Measurements from ENCODE around the gene BNIP3. TPM values are rescaled to one million over a fixed set of nuclear protein-coding genes. Genes with fewer than 3 reads are reported as not detected.

BNIP3 gene
- total and polyA plus RNA-seq, 3 donors from 2014 or later = 36.7 to 93.4 (median 61.5) TPM

GRCh38 chr10:131925011-131925649 is 56.6 kb downstream of the BNIP3 start:
- intact Hi-C loops (cut with DNase I; ENCODE audit: low total_unique reads) = no loop called here
- no peak for DNase-seq

GRCh38 chr10:131923038-131923756 is 58.5 kb downstream of the BNIP3 start:
- Histone ChIP-seq H3K27ac (no peak overlapping the region), H3K27me3 (no peaks in the 10 kb centered on the region), H3K9me3 (no peaks in the 10 kb centered on the region), H3K4me3 (no peak overlapping the region), H3K4me1 (peaks cover 2% of the 10 kb centered on the region), H3K36me3 (ENCODE audit: low read depth, missing control alignments) (no peaks in the 10 kb centered on the region)
- WGBS, 2 donors = 92% methylated on average over 11 of the region's 11 CpGs
- intact Hi-C loops (cut with DNase I; ENCODE audit: low total_unique reads) = no loop called here
- no peak for TF ChIP-seq POLR2A (IDR thresholded peaks at IDR 0.05)
- no peak for TF ChIP-seq CTCF (IDR thresholded peaks at IDR 0.05)
- DNase-seq = no peak

More at GRCh38 chr10:131925011-131925649, 56.6 kb downstream of the BNIP3 start:
- Histone ChIP-seq H3K36me3 (ENCODE audit: low read depth, missing control alignments) (no peaks in the 10 kb centered on the region), H3K27me3 (no peaks in the 10 kb centered on the region), H3K4me3 (no peak overlapping the region), H3K9me3 (no peaks in the 10 kb centered on the region), H3K27ac (no peak overlapping the region), H3K4me1 (peaks cover 14% of the 10 kb centered on the region)
- TF ChIP-seq POLR2A (IDR thresholded peaks at IDR 0.05) = no peak
- no peak for TF ChIP-seq CTCF (IDR thresholded peaks at IDR 0.05)

GRCh38 chr10:131921184-131921583 is 60.5 kb downstream of the BNIP3 start:
- WGBS, 2 donors = 47 to 71% methylated on average over 8 of the region's 8 CpGs
- Histone ChIP-seq H3K36me3 (ENCODE audit: low read depth, missing control alignments) (no peaks in the 10 kb centered on the region), H3K9me3 (no peaks in the 10 kb centered on the region), H3K4me1 (no peaks in the 10 kb centered on the region), H3K27ac (no peak overlapping the region), H3K27me3 (no peaks in the 10 kb centered on the region), H3K4me3 (no peak overlapping the region)
- no peak for DNase-seq
- intact Hi-C loops (cut with DNase I; ENCODE audit: low total_unique reads) = no loop called here
- no peak for TF ChIP-seq CTCF (IDR thresholded peaks at IDR 0.05)
- TF ChIP-seq POLR2A (IDR thresholded peaks at IDR 0.05) = no peak

GRCh38 chr10:131920693-131921092 is 61.0 kb downstream of the BNIP3 start:
- Histone ChIP-seq H3K4me3 (no peak overlapping the region), H3K9me3 (no peaks in the 10 kb centered on the region), H3K4me1 (no peaks in the 10 kb centered on the region), H3K27me3 (no peaks in the 10 kb centered on the region), H3K36me3 (ENCODE audit: low read depth, missing control alignments) (no peaks in the 10 kb centered on the region), H3K27ac (no peak overlapping the region)
- no peak for DNase-seq
- TF ChIP-seq POLR2A (IDR thresholded peaks at IDR 0.05) (no peak), CTCF (IDR thresholded peaks at IDR 0.05) (no peak)
- intact Hi-C loops (cut with DNase I; ENCODE audit: low total_unique reads) = no loop called here
- WGBS, 2 donors = 78 to 85% methylated on average over 5 of the region's 5 CpGs

Data from testis (tissue), 3 donors.